Measurements from ENCODE around the gene KCNK15.
A peak's percentile ranks its signal among the peaks of the same experiment; 100 is the strongest.

The KCNK15 gene

GRCh38 chr20:44736170-44737021 lies 9.3 kb upstream of the KCNK15 start:
- peak; percentile 77 for DNase-seq (ENCODE audit: low spot score)

GRCh38 chr20:44737116-44737515 lies 8.5 kb upstream of the KCNK15 start:
- DNase-seq (ENCODE audit: low spot score) = no peak

GRCh38 chr20:44738813-44739477 lies 6.7 kb upstream of the KCNK15 start:
- peak; percentile 49 for DNase-seq (ENCODE audit: low spot score)

GRCh38 chr20:44739942-44740341 lies 5.7 kb upstream of the KCNK15 start:
- DNase-seq (ENCODE audit: low spot score) = no peak

- DNase-seq (ENCODE audit: low spot score) = no peak
Observed at GRCh38 chr20:44742304-44743079, 3.2 kb upstream of the KCNK15 start.

GRCh38 chr20:44743080-44743701 lies 2.5 kb upstream of the KCNK15 start:
- DNase-seq (ENCODE audit: low spot score) = no peak

- no peak for DNase-seq (ENCODE audit: low spot score)
Observed at GRCh38 chr20:44743916-44744655, 1.6 kb upstream of the KCNK15 start.

- DNase-seq (ENCODE audit: low spot score) = no peak
Observed at GRCh38 chr20:44745122-44745597, 505 bp upstream of the KCNK15 start.

- DNase-seq (ENCODE audit: low spot score) = no peak
Observed at GRCh38 chr20:44746367-44747165, 901 bp downstream of the KCNK15 start.

GRCh38 chr20:44747166-44748004 lies 1.7 kb downstream of the KCNK15 start:
- DNase-seq (ENCODE audit: low spot score) = peak; percentile 47

- no peak for DNase-seq (ENCODE audit: low spot score)
Observed at GRCh38 chr20:44748005-44748370, 2.3 kb downstream of the KCNK15 start.

GRCh38 chr20:44750081-44750805 lies 4.6 kb downstream of the KCNK15 start:
- no peak for DNase-seq (ENCODE audit: low spot score)

GRCh38 chr20:44752099-44752931 lies 6.7 kb downstream of the KCNK15 start:
- no peak for DNase-seq (ENCODE audit: low spot score)

- no peak for DNase-seq (ENCODE audit: low spot score)
Observed at GRCh38 chr20:44754554-44754953, 8.9 kb downstream of the KCNK15 start.

GRCh38 chr20:44756011-44756688 lies 10.5 kb downstream of the KCNK15 start:
- DNase-seq (ENCODE audit: low spot score) = no peak

GRCh38 chr20:44756956-44757355 lies 11.3 kb downstream of the KCNK15 start:
- DNase-seq (ENCODE audit: low spot score) = no peak
